Globus pallidus (tissue), 1 donor: ENCODE data around the gene CIDEA.

Experiments
- DNase-seq: peaks from one replicate; pipeline ENCODE4 v3.0.0-alpha.2; 2015; ENCODE audit warnings: low spot score

The CIDEA gene

GRCh38 chr18:12301263-12302005 is 47.3 kb downstream of the CIDEA start:
- no peak for DNase-seq

- DNase-seq, result no peak
Measured at GRCh38 chr18:12302391-12303147, 48.4 kb downstream of the CIDEA start.

GRCh38 chr18:12304351-12305210 is 50.4 kb downstream of the CIDEA start:
- no peak for DNase-seq

GRCh38 chr18:12305211-12305610 is 51.0 kb downstream of the CIDEA start:
- DNase-seq, result no peak

GRCh38 chr18:12305930-12306629 is 51.9 kb downstream of the CIDEA start:
- DNase-seq, result no peak

- DNase-seq, result no peak
Measured at GRCh38 chr18:12306752-12307700, 52.9 kb downstream of the CIDEA start.

- DNase-seq, result no peak
Measured at GRCh38 chr18:12307701-12308385, 53.7 kb downstream of the CIDEA start, which contains the start of gene TUBB6. Gene TUBB6, plus strand, starts transcription at chr18:12308241. Its CDS starts 52 bp downstream, at chr18:12308293.

GRCh38 chr18:12308386-12309100 is 54.4 kb downstream of the CIDEA start:
- no peak for DNase-seq

- no peak for DNase-seq
Measured at GRCh38 chr18:12309683-12310198, 55.6 kb downstream of the CIDEA start.

GRCh38 chr18:12310762-12311161 is 56.6 kb downstream of the CIDEA start:
- no peak for DNase-seq

- DNase-seq, result no peak
Measured at GRCh38 chr18:12312976-12313375, 58.8 kb downstream of the CIDEA start.

GRCh38 chr18:12313530-12314245 is 59.5 kb downstream of the CIDEA start:
- no peak for DNase-seq

- no peak for DNase-seq
Measured at GRCh38 chr18:12314591-12315305, 60.6 kb downstream of the CIDEA start.

- no peak for DNase-seq
Measured at GRCh38 chr18:12315490-12315889, 61.3 kb downstream of the CIDEA start.

GRCh38 chr18:12315911-12316310 is 61.8 kb downstream of the CIDEA start:
- DNase-seq, result no peak

- no peak for DNase-seq
Measured at GRCh38 chr18:12317664-12318333, 63.6 kb downstream of the CIDEA start.

GRCh38 chr18:12318334-12318697 is 64.2 kb downstream of the CIDEA start:
- no peak for DNase-seq
